ENCODE measurements around the gene MAPRE3.

DNA sequence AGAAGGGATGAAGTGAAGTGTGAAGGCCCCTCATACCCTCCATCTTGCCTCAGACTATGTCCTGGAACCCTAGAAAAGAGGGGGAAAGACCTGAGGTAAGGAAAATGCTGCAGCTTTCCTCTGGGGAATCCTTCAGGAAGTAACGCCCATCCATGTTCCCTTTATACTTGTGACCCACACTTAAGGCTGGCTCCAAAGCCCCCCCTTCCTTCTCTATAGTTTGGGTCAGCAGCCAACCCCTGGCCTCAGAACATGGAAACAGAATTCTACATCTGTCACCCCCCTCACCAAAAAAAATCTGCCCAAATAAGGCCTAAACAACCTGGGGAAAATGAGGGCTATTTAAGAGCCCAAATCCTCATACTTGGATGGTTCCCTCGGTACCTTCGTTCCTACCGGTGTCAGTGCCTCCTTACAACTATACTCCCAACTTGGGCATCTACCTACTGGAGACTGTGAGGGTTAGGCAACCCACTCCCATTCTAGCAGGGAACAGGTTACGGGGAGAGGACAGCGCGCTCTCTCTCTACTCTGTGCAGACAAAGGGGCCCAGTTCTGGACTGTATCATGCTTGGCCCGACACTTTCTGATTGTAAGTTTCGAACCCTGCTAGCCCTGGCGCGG lies 100.3 kb downstream of the MAPRE3 start:
- TF ChIP-seq POLR2A (IDR thresholded peaks at IDR 0.05) (no peak), CTCF (IDR thresholded peaks at IDR 0.05) (no peak), POLR2AphosphoS5 (IDR thresholded peaks at IDR 0.05) (no peak), EP300 (IDR thresholded peaks at IDR 0.05) (no peak)
